ENCODE data around the gene USE1.

DNA sequence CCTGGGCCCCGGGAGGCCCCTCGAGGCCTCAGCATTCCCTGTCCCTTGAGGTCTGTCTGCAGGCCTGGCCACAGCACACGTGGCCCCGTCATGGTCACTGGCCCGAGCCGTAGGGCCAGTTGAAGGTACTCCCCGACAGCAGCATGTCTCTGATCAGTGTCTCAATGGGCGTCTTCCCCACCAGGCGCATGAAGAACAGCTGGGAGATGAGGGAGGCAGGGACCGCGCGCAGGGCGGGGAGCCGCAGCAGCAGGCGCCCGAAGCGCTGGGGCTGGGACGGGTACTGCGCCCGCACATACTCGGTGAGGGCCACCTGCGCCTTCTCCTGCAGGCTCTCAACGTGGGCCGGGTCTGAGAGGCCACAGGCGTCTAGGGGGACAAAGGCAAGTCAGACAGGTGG, 17.1 kb downstream of the USE1 start:
- TF ChIP-seq, protein P1, sequence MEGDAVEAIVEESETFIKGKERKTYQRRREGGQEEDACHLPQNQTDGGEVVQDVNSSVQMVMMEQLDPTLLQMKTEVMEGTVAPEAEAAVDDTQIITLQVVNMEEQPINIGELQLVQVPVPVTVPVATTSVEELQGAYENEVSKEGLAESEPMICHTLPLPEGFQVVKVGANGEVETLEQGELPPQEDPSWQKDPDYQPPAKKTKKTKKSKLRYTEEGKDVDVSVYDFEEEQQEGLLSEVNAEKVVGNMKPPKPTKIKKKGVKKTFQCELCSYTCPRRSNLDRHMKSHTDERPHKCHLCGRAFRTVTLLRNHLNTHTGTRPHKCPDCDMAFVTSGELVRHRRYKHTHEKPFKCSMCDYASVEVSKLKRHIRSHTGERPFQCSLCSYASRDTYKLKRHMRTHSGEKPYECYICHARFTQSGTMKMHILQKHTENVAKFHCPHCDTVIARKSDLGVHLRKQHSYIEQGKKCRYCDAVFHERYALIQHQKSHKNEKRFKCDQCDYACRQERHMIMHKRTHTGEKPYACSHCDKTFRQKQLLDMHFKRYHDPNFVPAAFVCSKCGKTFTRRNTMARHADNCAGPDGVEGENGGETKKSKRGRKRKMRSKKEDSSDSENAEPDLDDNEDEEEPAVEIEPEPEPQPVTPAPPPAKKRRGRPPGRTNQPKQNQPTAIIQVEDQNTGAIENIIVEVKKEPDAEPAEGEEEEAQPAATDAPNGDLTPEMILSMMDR (IDR thresholded peaks at IDR 0.05), result no peak
- no peak for TF ChIP-seq POLR2A (IDR thresholded peaks at IDR 0.05)
